Kidney (tissue), 14 donors: ENCODE measurements around the gene CCDC149. TPM values are rescaled to one million over a fixed set of nuclear protein-coding genes. Genes with fewer than 3 reads are reported as not detected.
"Not testable (repeated sequence)": the region's sequence is repeated elsewhere in the genome, so short reads cannot be mapped to it uniquely, and the experiment has no call there.

ENCODE experiments used
- DNase-seq, 5 donors: peaks; one replicate each; pipeline ENCODE4 v3.0.0-alpha.2; 2013 to 2020
- FAIRE-seq: peaks from 2 replicates; lab custom pipeline; 2012; peaks lifted over from hg19 to GRCh38; lab: Jason Lieb, UNC
- H3K27ac ChIP-seq, 2 donors: one replicate each; pipeline ENCODE4 v1.7.0; 2013; ENCODE audit warnings: low read depth in 2 of 2, low read length in 2 of 2, inconsistent platforms in 1 of 2
- H3K27me3 ChIP-seq: one replicate; pipeline ENCODE4 v1.7.1; 2013; ENCODE audit warnings: low read length, inconsistent platforms; ENCODE audit not compliant: control insufficient read depth, insufficient read depth
- H3K36me3 ChIP-seq, 3 donors: one replicate each; pipeline versions ENCODE4 v1.7.0 to v1.7.1; 2013; ENCODE audit warnings: low read length in 3 of 3, control low read depth in 1 of 3, inconsistent platforms in 1 of 3; ENCODE audit not compliant: insufficient read depth in 3 of 3, control insufficient read depth in 2 of 3
- H3K4me1 ChIP-seq, 3 donors: one replicate each; pipeline versions ENCODE4 v1.7.0 to v1.7.1; 2013; ENCODE audit warnings: low read length in 3 of 3, inconsistent platforms in 1 of 3, low read depth in 1 of 3; ENCODE audit not compliant: control insufficient read depth in 2 of 3, insufficient read depth in 2 of 3
- H3K4me3 ChIP-seq, 3 donors: one replicate each; pipeline versions ENCODE4 v1.7.0 to v1.8.1; 2013; ENCODE audit warnings: low read length in 3 of 3, control low read depth in 1 of 3, inconsistent platforms in 1 of 3
- H3K9ac ChIP-seq, 3 donors: one replicate each; pipeline versions ENCODE4 v1.7.0 to v1.7.1; 2013; ENCODE audit warnings: low read length in 3 of 3, control low read depth in 1 of 3, inconsistent platforms in 1 of 3
- H3K9me3 ChIP-seq, 3 donors: one replicate each; pipeline versions ENCODE4 v1.7.0 to v1.7.1; 2013; ENCODE audit warnings: low read length in 3 of 3, control low read depth in 1 of 3, inconsistent platforms in 1 of 3; ENCODE audit not compliant: control insufficient read depth in 2 of 3, insufficient read depth in 1 of 3
- intact Hi-C: fragments of 100-400 bp; cut with DNase I; formaldehyde crosslinking; loops from one replicate; pipeline ENCODE4 v1.11.1; 2022
- polyA plus RNA-seq: library from polyadenylated mRNA; stranded (reverse); fragments of 350-450 nt; fragmentation: Illumina TruSeq; extraction: RNeasy Lipid Tissue Mini Kit (QIAGEN cat#74804); gene quantifications from one replicate; pipeline ENCODE4 v1.2.3, GENCODE V29; 2014; ENCODE audit warnings: low read depth, low replicate concordance; ENCODE audit not compliant: insufficient read depth
- total RNA-seq: library from RNA; stranded (reverse); fragmentation: NEBNext Ultra II Directional; extraction: Animal tissue kit (Norgen Biotek cat#: 25700); gene quantifications from one replicate; pipeline ENCODE4 v1.2.1, GENCODE V29; 2021
- TF ChIP-seq, protein P1 (sequence below): IDR thresholded peaks from 3 replicates; pipeline ENCODE4 v1.5.1; 2012; ENCODE audit warnings: mild to moderate bottlenecking, moderate library complexity, borderline replicate concordance; ENCODE audit not compliant: insufficient read depth; ENCODE audit errors: extremely low read depth
- donor health status: control.
- donor health status: control.
- donor health status: control.
- donor health status: control.
- donor health status: control.
- donor health status: DM: yes; HTN: yes; CAD: no.
- donor health status: Normal renal cell carcinoma (clear cell type).

CCDC149 gene
- total and polyA plus RNA-seq, 2 donors from 2014 or later, result 6.9 to 21.8 TPM

DNA sequence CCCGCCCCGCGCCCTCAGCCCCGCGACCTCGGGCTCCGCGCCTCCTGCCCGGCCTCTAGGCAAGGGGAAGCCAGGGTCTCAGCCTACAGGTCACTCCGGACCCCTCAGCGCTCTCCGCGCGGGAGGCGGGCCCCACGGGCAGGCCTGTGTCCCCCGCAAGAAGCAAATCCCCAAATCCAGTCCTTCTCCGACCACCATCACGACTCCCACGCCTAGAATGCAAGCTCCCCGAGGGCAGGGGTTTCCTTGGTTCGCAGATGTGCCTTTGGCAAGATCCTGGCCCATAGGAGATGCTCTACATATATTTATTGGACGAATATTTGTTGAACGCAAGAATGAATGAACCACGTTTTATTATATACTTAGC lies 260 bp upstream of the CCDC149 start:
- Histone ChIP-seq H3K9ac (peak overlapping the region in 1 of 3 donors; percentile 74), H3K36me3 (peaks cover 3 to 11% (median 3%) of the 10 kb centered on the region in 3 donors), H3K4me3 (peak overlapping the region; percentile 44 to 65 (median 56)), H3K27me3 (no peaks in the 10 kb centered on the region), H3K4me1 (peaks cover 0 to 9% (median 7%) of the 10 kb centered on the region in 3 donors), H3K27ac (peak overlapping the region in 1 of 2 donors; percentile 66), H3K9me3 (no peaks in the 10 kb centered on the region)
- FAIRE-seq, result no peak
- TF ChIP-seq, protein P1, sequence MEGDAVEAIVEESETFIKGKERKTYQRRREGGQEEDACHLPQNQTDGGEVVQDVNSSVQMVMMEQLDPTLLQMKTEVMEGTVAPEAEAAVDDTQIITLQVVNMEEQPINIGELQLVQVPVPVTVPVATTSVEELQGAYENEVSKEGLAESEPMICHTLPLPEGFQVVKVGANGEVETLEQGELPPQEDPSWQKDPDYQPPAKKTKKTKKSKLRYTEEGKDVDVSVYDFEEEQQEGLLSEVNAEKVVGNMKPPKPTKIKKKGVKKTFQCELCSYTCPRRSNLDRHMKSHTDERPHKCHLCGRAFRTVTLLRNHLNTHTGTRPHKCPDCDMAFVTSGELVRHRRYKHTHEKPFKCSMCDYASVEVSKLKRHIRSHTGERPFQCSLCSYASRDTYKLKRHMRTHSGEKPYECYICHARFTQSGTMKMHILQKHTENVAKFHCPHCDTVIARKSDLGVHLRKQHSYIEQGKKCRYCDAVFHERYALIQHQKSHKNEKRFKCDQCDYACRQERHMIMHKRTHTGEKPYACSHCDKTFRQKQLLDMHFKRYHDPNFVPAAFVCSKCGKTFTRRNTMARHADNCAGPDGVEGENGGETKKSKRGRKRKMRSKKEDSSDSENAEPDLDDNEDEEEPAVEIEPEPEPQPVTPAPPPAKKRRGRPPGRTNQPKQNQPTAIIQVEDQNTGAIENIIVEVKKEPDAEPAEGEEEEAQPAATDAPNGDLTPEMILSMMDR, result no peak
- intact Hi-C loops, result no loop called here
- DNase-seq, result peak in 1 of 5 donors; percentile 72

DNA sequence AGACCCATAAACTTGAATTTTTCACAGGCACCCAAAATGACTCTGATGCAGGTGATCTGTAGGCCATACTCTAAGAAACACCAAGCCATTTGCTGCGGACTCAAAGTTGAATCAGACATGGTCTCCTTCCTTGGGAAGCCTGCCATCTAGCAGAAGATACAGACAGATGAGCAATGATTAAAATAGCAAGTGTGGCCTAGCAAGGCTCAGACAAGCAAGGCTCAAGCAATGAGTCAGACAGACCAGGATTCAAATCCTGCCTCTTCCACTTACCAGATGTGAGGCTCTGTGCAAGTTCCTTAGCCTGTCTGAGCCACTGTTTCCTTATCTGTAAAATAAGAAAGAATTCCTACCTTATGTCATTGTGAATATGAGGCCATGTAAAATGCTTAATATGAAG lies 2.3 kb downstream of the CCDC149 start:
- TF ChIP-seq, protein P1, result no peak
- Histone ChIP-seq H3K36me3 (peaks cover 3 to 11% (median 3%) of the 10 kb centered on the region in 3 donors), H3K4me3 (no peak overlapping the region), H3K27ac (no peak overlapping the region), H3K27me3 (no peaks in the 10 kb centered on the region), H3K4me1 (peaks cover 0 to 9% (median 7%) of the 10 kb centered on the region in 3 donors), H3K9me3 (no peaks in the 10 kb centered on the region), H3K9ac (no peak overlapping the region)
- DNase-seq (no peak), FAIRE-seq (no peak)
- intact Hi-C loops, result no loop called here

DNA sequence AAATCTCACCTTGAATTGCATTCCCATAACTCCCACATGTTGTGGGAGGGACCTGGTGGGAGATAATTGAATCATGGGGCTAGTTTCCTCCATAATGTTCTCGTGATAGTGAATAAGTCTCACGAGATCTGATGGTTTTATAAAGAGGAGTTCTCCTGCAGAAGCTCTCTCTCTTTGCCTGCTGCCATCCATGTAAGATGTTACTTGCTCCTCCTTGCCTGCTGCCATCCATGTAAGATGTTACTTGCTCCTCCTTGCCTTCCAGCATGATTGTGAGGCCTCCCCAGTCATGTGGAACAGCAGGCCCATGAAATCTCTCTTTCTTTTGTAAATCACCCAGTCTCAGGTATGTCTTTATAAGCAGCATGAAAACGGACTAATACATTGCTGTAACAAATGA lies 3.2 kb downstream of the CCDC149 start:
- H3K9me3 ChIP-seq, H3K9ac ChIP-seq, H3K4me1 ChIP-seq, FAIRE-seq, H3K27ac ChIP-seq, DNase-seq, intact Hi-C loops, H3K27me3 ChIP-seq, H3K4me3 ChIP-seq: not testable (repeated sequence)
- peaks cover 3 to 11% (median 3%) of the 10 kb centered on the region in 3 donors for H3K36me3 ChIP-seq

DNA sequence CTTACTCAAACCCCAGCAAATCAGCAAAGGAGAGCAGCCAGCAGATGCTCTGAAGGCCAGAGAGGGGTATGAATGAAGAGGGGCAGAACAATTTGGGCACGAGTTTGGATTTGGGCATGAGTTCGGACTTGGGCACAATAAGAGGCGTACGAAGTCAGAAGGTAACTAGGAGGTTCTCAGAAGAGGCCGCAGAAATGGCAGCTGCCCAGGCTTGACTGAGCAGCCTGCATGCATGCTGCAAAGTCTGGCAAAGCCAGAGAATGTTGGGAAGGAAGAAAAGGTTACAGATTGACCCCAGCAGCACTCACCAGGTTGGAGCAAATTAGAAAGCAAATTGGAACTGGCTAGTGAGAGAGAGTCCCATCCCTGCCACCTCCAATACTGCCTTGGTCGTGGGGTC lies 15.2 kb downstream of the CCDC149 start:
- intact Hi-C loops, result no loop called here
- Histone ChIP-seq H3K27me3 (no peaks in the 10 kb centered on the region), H3K27ac (no peak overlapping the region), H3K36me3 (no peaks in the 10 kb centered on the region), H3K4me1 (no peaks in the 10 kb centered on the region), H3K4me3 (no peak overlapping the region), H3K9me3 (no peaks in the 10 kb centered on the region), H3K9ac (no peak overlapping the region)
- FAIRE-seq (no peak), DNase-seq (no peak)
- TF ChIP-seq, protein P1, result no peak
